Liver (tissue), 3 donors: Measurements from ENCODE around the gene PGM1.

Experiments used
- EGR1 ChIP-seq, 2 donors: IDR thresholded peaks; 2 replicates each; pipeline ENCODE4 v1.6.1; 2016 to 2018; ENCODE audit warnings: antibody characterized with exemption in 2 of 2, low read depth in 2 of 2
- FOXA1 ChIP-seq: IDR thresholded peaks from 2 replicates; pipeline ENCODE4 v1.6.1; 2016; ENCODE audit warnings: antibody characterized with exemption
- HNF4A ChIP-seq, 2 donors: conservative IDR thresholded peaks; 2 replicates each; pipeline ENCODE4 v1.6.1; 2016; ENCODE audit warnings: antibody characterized with exemption in 2 of 2, mild to moderate bottlenecking in 2 of 2
- HNF4G ChIP-seq: IDR thresholded peaks from 2 replicates; pipeline ENCODE4 v1.6.1; 2016; ENCODE audit warnings: antibody characterized with exemption
- RXRA ChIP-seq, 2 donors: IDR thresholded peaks; 2 replicates each; pipeline ENCODE4 v1.6.1; 2017 to 2018; ENCODE audit warnings: antibody characterized with exemption in 2 of 2, mild to moderate bottlenecking in 1 of 2
- TAF1 ChIP-seq: conservative IDR thresholded peaks from 2 replicates; pipeline ENCODE4 v1.6.1; 2016; ENCODE audit warnings: antibody characterized with exemption, mild to moderate bottlenecking
- YY1 ChIP-seq: IDR thresholded peaks from 2 replicates; pipeline ENCODE4 v1.6.1; 2016; ENCODE audit warnings: antibody characterized with exemption, mild to moderate bottlenecking
- TF ChIP-seq, protein P1 (sequence below): fragments of 150-350 bp; IDR thresholded peaks from 2 replicates; pipeline ENCODE4 v1.5.1; 2017; ENCODE audit warnings: improper control_type of control experiment, low read depth, low read length; ENCODE audit not compliant: missing input control
- TF ChIP-seq, protein P2 (sequence below): IDR thresholded peaks from 2 replicates; pipeline ENCODE4 v1.6.1; 2016; ENCODE audit warnings: antibody characterized with exemption
- TF ChIP-seq, protein P3 (sequence below): IDR thresholded peaks from 2 replicates; pipeline ENCODE4 v1.6.1; 2016; ENCODE audit warnings: antibody characterized with exemption, mild to moderate bottlenecking
- TF ChIP-seq, protein P4 (sequence below): IDR thresholded peaks from 2 replicates; pipeline ENCODE4 v1.6.1; 2016; ENCODE audit warnings: antibody characterized with exemption
- donor health status: healthy.
- donor health status: healthy.

DNA sequence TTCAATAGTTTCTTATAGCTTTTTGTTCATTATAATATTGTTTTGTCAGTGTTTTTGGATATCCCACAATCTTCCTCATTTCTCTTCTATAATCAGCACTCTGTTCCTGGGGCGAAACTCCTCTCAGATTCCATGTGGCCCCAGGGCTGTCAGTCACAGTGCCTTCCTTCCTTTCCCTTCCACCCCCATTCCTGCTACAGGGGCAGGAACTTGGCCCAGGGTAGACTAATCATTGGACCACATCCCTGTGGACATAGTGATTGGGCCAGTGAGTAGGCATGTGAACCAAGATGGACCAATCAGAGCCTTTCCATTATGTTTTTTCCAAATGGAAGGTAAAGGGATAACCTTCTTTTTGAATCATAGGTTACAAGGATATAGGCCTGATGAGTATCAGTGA is 78.3 kb downstream of the PGM1 start:
- no peak for TF ChIP-seq YY1
- TF ChIP-seq HNF4A (conservative IDR thresholded peaks at IDR 0.05) = no peak
- TF ChIP-seq, protein P1, sequence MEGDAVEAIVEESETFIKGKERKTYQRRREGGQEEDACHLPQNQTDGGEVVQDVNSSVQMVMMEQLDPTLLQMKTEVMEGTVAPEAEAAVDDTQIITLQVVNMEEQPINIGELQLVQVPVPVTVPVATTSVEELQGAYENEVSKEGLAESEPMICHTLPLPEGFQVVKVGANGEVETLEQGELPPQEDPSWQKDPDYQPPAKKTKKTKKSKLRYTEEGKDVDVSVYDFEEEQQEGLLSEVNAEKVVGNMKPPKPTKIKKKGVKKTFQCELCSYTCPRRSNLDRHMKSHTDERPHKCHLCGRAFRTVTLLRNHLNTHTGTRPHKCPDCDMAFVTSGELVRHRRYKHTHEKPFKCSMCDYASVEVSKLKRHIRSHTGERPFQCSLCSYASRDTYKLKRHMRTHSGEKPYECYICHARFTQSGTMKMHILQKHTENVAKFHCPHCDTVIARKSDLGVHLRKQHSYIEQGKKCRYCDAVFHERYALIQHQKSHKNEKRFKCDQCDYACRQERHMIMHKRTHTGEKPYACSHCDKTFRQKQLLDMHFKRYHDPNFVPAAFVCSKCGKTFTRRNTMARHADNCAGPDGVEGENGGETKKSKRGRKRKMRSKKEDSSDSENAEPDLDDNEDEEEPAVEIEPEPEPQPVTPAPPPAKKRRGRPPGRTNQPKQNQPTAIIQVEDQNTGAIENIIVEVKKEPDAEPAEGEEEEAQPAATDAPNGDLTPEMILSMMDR = no peak
- TF ChIP-seq RXRA (IDR thresholded peaks at IDR 0.05) = no peak
- TF ChIP-seq, protein P2, sequence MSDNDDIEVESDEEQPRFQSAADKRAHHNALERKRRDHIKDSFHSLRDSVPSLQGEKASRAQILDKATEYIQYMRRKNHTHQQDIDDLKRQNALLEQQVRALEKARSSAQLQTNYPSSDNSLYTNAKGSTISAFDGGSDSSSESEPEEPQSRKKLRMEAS = no peak
- no peak for TF ChIP-seq FOXA1
- TF ChIP-seq, protein P3, sequence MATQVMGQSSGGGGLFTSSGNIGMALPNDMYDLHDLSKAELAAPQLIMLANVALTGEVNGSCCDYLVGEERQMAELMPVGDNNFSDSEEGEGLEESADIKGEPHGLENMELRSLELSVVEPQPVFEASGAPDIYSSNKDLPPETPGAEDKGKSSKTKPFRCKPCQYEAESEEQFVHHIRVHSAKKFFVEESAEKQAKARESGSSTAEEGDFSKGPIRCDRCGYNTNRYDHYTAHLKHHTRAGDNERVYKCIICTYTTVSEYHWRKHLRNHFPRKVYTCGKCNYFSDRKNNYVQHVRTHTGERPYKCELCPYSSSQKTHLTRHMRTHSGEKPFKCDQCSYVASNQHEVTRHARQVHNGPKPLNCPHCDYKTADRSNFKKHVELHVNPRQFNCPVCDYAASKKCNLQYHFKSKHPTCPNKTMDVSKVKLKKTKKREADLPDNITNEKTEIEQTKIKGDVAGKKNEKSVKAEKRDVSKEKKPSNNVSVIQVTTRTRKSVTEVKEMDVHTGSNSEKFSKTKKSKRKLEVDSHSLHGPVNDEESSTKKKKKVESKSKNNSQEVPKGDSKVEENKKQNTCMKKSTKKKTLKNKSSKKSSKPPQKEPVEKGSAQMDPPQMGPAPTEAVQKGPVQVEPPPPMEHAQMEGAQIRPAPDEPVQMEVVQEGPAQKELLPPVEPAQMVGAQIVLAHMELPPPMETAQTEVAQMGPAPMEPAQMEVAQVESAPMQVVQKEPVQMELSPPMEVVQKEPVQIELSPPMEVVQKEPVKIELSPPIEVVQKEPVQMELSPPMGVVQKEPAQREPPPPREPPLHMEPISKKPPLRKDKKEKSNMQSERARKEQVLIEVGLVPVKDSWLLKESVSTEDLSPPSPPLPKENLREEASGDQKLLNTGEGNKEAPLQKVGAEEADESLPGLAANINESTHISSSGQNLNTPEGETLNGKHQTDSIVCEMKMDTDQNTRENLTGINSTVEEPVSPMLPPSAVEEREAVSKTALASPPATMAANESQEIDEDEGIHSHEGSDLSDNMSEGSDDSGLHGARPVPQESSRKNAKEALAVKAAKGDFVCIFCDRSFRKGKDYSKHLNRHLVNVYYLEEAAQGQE = no peak
- TF ChIP-seq TAF1 = no peak
- TF ChIP-seq HNF4G = no peak
- no peak for TF ChIP-seq EGR1 (IDR thresholded peaks at IDR 0.05; ENCODE audit: low read depth in 2 of 2)
- TF ChIP-seq, protein P4, sequence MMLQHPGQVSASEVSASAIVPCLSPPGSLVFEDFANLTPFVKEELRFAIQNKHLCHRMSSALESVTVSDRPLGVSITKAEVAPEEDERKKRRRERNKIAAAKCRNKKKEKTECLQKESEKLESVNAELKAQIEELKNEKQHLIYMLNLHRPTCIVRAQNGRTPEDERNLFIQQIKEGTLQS = no peak
